Mesothelial cell of epicardium (in vitro differentiated cells): ENCODE data around the gene RHOC. TPM values are rescaled to one million over a fixed set of nuclear protein-coding genes. Genes with fewer than 3 reads are reported as not detected.

Experiments used
- DNase-seq, 2 experiments: peaks; one replicate each; pipeline ENCODE4 v3.0.0; 2021; ENCODE audit warnings: low spot score in 2 of 2; ENCODE audit not compliant: unreplicated experiment in 2 of 2
- H3K27ac Mint-ChIP-seq: 2 replicates; pipeline ENCODE4 v1.8.0; 2021; ENCODE audit warnings: mixed read lengths
- H3K27me3 Mint-ChIP-seq: 2 replicates; pipeline ENCODE4 v1.8.0; 2021; ENCODE audit warnings: low read depth, mixed read lengths
- H3K36me3 Mint-ChIP-seq: 2 replicates; pipeline ENCODE4 v1.8.0; 2021; ENCODE audit warnings: mixed read lengths
- H3K4me1 Mint-ChIP-seq: 2 replicates; pipeline ENCODE4 v1.8.0; 2021; ENCODE audit warnings: mixed read lengths
- H3K4me3 Mint-ChIP-seq: 2 replicates; pipeline ENCODE4 v1.8.0; 2021; ENCODE audit warnings: mild to moderate bottlenecking, moderate library complexity, mixed read lengths
- H3K9me3 Mint-ChIP-seq: 2 replicates; pipeline ENCODE4 v1.8.0; 2021; ENCODE audit warnings: mixed read lengths
- CTCF ChIP-seq: fragments of 200-600 bp; sonication (generic); IDR thresholded peaks from one replicate; pipeline ENCODE4 v1.5.0; 2021; ENCODE audit warnings: antibody characterized with exemption; ENCODE audit not compliant: unreplicated experiment
- total RNA-seq: library from RNA; stranded (reverse); gene quantifications from 3 replicates; pipeline ENCODE4 v1.2.1, GENCODE V29; 2021

RHOC gene
- total RNA-seq, 1 donor from 2014 or later: 163 TPM

- DNase-seq: peak; percentile 56 to 77
- no peak for TF ChIP-seq CTCF
- no peaks in the 10 kb centered on the region for H3K27me3 Mint-ChIP-seq
- peak overlapping the region; percentile 95 for H3K27ac Mint-ChIP-seq
- H3K4me3 Mint-ChIP-seq: peak overlapping the region; percentile 78
- H3K4me1 Mint-ChIP-seq: peaks cover 67% of the 10 kb centered on the region
- H3K9me3 Mint-ChIP-seq: no peaks in the 10 kb centered on the region
- peaks cover 14% of the 10 kb centered on the region for H3K36me3 Mint-ChIP-seq
These were observed 1.8 kb downstream of the RHOC start for GRCh38 chr1:112704934-112705627.

GRCh38 chr1:112704391-112704933 lies 2.5 kb downstream of the RHOC start:
- no peaks in the 10 kb centered on the region for H3K27me3 Mint-ChIP-seq
- no peak for TF ChIP-seq CTCF
- H3K4me3 Mint-ChIP-seq: peak overlapping the region; percentile 78
- H3K27ac Mint-ChIP-seq: peak overlapping the region; percentile 95
- no peaks in the 10 kb centered on the region for H3K9me3 Mint-ChIP-seq
- H3K4me1 Mint-ChIP-seq: peaks cover 73% of the 10 kb centered on the region
- no peak for DNase-seq
- H3K36me3 Mint-ChIP-seq: peaks cover 14% of the 10 kb centered on the region

GRCh38 chr1:112703706-112704105 lies 3.2 kb downstream of the RHOC start:
- no peak for TF ChIP-seq CTCF
- H3K4me1 Mint-ChIP-seq: peaks cover 81% of the 10 kb centered on the region
- peaks cover 18% of the 10 kb centered on the region for H3K36me3 Mint-ChIP-seq
- peak overlapping the region; percentile 95 for H3K27ac Mint-ChIP-seq
- no peaks in the 10 kb centered on the region for H3K27me3 Mint-ChIP-seq
- H3K9me3 Mint-ChIP-seq: no peaks in the 10 kb centered on the region
- no peak for DNase-seq
- peak overlapping the region; percentile 78 for H3K4me3 Mint-ChIP-seq

- Mint-ChIP-seq H3K27ac (peak overlapping the region; percentile 98), H3K4me1 (peaks cover 88% of the 10 kb centered on the region), H3K27me3 (no peaks in the 10 kb centered on the region), H3K36me3 (peaks cover 21% of the 10 kb centered on the region), H3K9me3 (no peaks in the 10 kb centered on the region), H3K4me3 (peak overlapping the region; percentile 10)
- no peak for TF ChIP-seq CTCF
- DNase-seq: no peak
These were observed 4.3 kb downstream of the RHOC start for GRCh38 chr1:112702420-112703261.

- Mint-ChIP-seq H3K4me3 (peak overlapping the region; percentile 5), H3K27ac (peak overlapping the region; percentile 98), H3K27me3 (no peaks in the 10 kb centered on the region), H3K9me3 (no peaks in the 10 kb centered on the region), H3K4me1 (peaks cover 87% of the 10 kb centered on the region), H3K36me3 (peaks cover 21% of the 10 kb centered on the region)
- TF ChIP-seq CTCF: no peak
- no peak for DNase-seq
These were observed 4.9 kb downstream of the RHOC start for GRCh38 chr1:112702067-112702395.
